Kidney epithelial cell (primary cell): ENCODE measurements around the gene CSPG4. TPM values are rescaled to one million over a fixed set of nuclear protein-coding genes. Genes with fewer than 3 reads are reported as not detected.
A peak's percentile ranks its signal among the peaks of the same experiment; 100 is the strongest.

Experiments used
- DNase-seq: peaks from one replicate; pipeline ENCODE4 v3.0.0-alpha.2; 2010; ENCODE audit warnings: low read depth
- H3K27me3 ChIP-seq: 2 replicates; pipeline ENCODE4 v1.6.0; 2011; ENCODE audit warnings: low read length; ENCODE audit not compliant: control insufficient read depth, insufficient read depth
- H3K36me3 ChIP-seq: 2 replicates; pipeline ENCODE4 v1.5.1; 2011; ENCODE audit warnings: low read length; ENCODE audit not compliant: control insufficient read depth, insufficient read depth
- H3K4me3 ChIP-seq: 2 replicates; pipeline ENCODE4 v1.5.1; 2011; ENCODE audit warnings: low read depth, mild to moderate bottlenecking, control low read depth, low read length
- CTCF ChIP-seq: IDR thresholded peaks from 2 replicates; pipeline ENCODE4 v1.5.1; 2011; ENCODE audit warnings: mild to moderate bottlenecking, moderate library complexity, low read length, control low read depth, inconsistent platforms; ENCODE audit not compliant: insufficient read depth, poor library complexity, severe bottlenecking
- total RNA-seq: library from RNA; depleted of rRNA; stranded (reverse); fragments of >200 nt; gene quantifications from 2 replicates; pipeline ENCODE4 v1.2.3, GENCODE V29; 2015

The CSPG4 gene
- total RNA-seq, 1 donor from 2014 or later, result 1.7 TPM

GRCh38 chr15:75651810-75652543, 60.7 kb downstream of the CSPG4 start:
- DNase-seq, result no peak
- Histone ChIP-seq H3K4me3 (no peak overlapping the region), H3K36me3 (no peaks in the 10 kb centered on the region), H3K27me3 (no peaks in the 10 kb centered on the region)
- no peak for TF ChIP-seq CTCF

- Histone ChIP-seq H3K27me3 (no peaks in the 10 kb centered on the region), H3K36me3 (no peaks in the 10 kb centered on the region), H3K4me3 (no peak overlapping the region)
- DNase-seq, result no peak
- no peak for TF ChIP-seq CTCF
Measured at GRCh38 chr15:75650908-75651809, 61.5 kb downstream of the CSPG4 start.

- TF ChIP-seq CTCF, result no peak
- H3K4me3 ChIP-seq, result no peak overlapping the region
- no peaks in the 10 kb centered on the region for H3K27me3 ChIP-seq
- no peak for DNase-seq
- no peaks in the 10 kb centered on the region for H3K36me3 ChIP-seq
Measured at GRCh38 chr15:75649848-75650247, 62.8 kb downstream of the CSPG4 start.

- no peak for DNase-seq
- H3K27me3 ChIP-seq, result no peaks in the 10 kb centered on the region
- peak overlapping the region; percentile 85 for H3K4me3 ChIP-seq
- no peak for TF ChIP-seq CTCF
- no peaks in the 10 kb centered on the region for H3K36me3 ChIP-seq
Measured at GRCh38 chr15:75649045-75649761, 63.4 kb downstream of the CSPG4 start.

GRCh38 chr15:75648156-75649000, 64.3 kb downstream of the CSPG4 start:
- Histone ChIP-seq H3K27me3 (no peaks in the 10 kb centered on the region), H3K36me3 (no peaks in the 10 kb centered on the region), H3K4me3 (peak overlapping the region; percentile 85)
- DNase-seq, result no peak
- TF ChIP-seq CTCF, result no peak
